Chondrocyte (in vitro differentiated cells): ENCODE measurements around the gene SSH2. TPM values are rescaled to one million over a fixed set of nuclear protein-coding genes. Genes with fewer than 3 reads are reported as not detected.
A peak's percentile ranks its signal among the peaks of the same experiment; 100 is the strongest.

Source experiments
- DNase-seq: peaks from one replicate; pipeline ENCODE4 v3.0.0; 2021; ENCODE audit warnings: mixed read lengths, low spot score
- H3K27ac Mint-ChIP-seq: one replicate; pipeline ENCODE4 v1.8.0; 2021; ENCODE audit warnings: mild to moderate bottlenecking, moderate library complexity, mixed read lengths; ENCODE audit not compliant: unreplicated experiment
- H3K27me3 Mint-ChIP-seq: 2 replicates; pipeline ENCODE4 v1.8.0; 2021; ENCODE audit warnings: low read depth, mixed read lengths
- H3K36me3 Mint-ChIP-seq: 2 replicates; pipeline ENCODE4 v1.8.0; 2021; ENCODE audit warnings: low read depth, mixed read lengths
- H3K4me1 Mint-ChIP-seq: 2 replicates; pipeline ENCODE4 v1.8.0; 2021; ENCODE audit warnings: low read depth, mild to moderate bottlenecking, mixed read lengths
- H3K4me3 Mint-ChIP-seq: one replicate; pipeline ENCODE4 v1.8.0; 2021; ENCODE audit warnings: mild to moderate bottlenecking, moderate library complexity, mixed read lengths; ENCODE audit not compliant: unreplicated experiment
- H3K9me3 Mint-ChIP-seq: 2 replicates; pipeline ENCODE4 v1.8.0; 2021; ENCODE audit warnings: low read depth, mixed read lengths
- CTCF ChIP-seq: fragments of 200-600 bp; sonication (generic); IDR thresholded peaks from 2 replicates; pipeline ENCODE4 v1.5.0; 2021; ENCODE audit warnings: antibody characterized with exemption, mild to moderate bottlenecking, moderate library complexity
- total RNA-seq: library from RNA; stranded (reverse); gene quantifications from 3 replicates; pipeline ENCODE4 v1.2.1, GENCODE V29; 2021

The SSH2 gene
- total RNA-seq, 1 donor from 2014 or later = 14.1 TPM

- Mint-ChIP-seq H3K27me3 (no peaks in the 10 kb centered on the region), H3K4me1 (no peaks in the 10 kb centered on the region), H3K9me3 (no peaks in the 10 kb centered on the region), H3K4me3 (no peak overlapping the region), H3K36me3 (peaks cover 13% of the 10 kb centered on the region), H3K27ac (no peak overlapping the region)
- DNase-seq = no peak
- TF ChIP-seq CTCF = no peak
Observed at GRCh38 chr17:29628644-29629043, 301.4 kb downstream of the SSH2 start.

GRCh38 chr17:29627951-29628350 is 302.1 kb downstream of the SSH2 start:
- Mint-ChIP-seq H3K36me3 (peaks cover 13% of the 10 kb centered on the region), H3K4me1 (peaks cover 4% of the 10 kb centered on the region), H3K27me3 (no peaks in the 10 kb centered on the region), H3K4me3 (no peak overlapping the region), H3K27ac (no peak overlapping the region), H3K9me3 (no peaks in the 10 kb centered on the region)
- TF ChIP-seq CTCF = no peak
- no peak for DNase-seq

GRCh38 chr17:29625037-29625750 is 304.8 kb downstream of the SSH2 start:
- DNase-seq = no peak
- peaks cover 18% of the 10 kb centered on the region for H3K4me1 Mint-ChIP-seq
- H3K36me3 Mint-ChIP-seq = no peaks in the 10 kb centered on the region
- TF ChIP-seq CTCF = no peak
- H3K27ac Mint-ChIP-seq = no peak overlapping the region
- no peaks in the 10 kb centered on the region for H3K27me3 Mint-ChIP-seq
- H3K9me3 Mint-ChIP-seq = no peaks in the 10 kb centered on the region
- H3K4me3 Mint-ChIP-seq = no peak overlapping the region

GRCh38 chr17:29624586-29624985 is 305.4 kb downstream of the SSH2 start:
- Mint-ChIP-seq H3K27me3 (no peaks in the 10 kb centered on the region), H3K36me3 (no peaks in the 10 kb centered on the region), H3K4me1 (peaks cover 24% of the 10 kb centered on the region), H3K27ac (no peak overlapping the region), H3K9me3 (no peaks in the 10 kb centered on the region), H3K4me3 (no peak overlapping the region)
- TF ChIP-seq CTCF = no peak
- no peak for DNase-seq

- H3K4me3 Mint-ChIP-seq = peak overlapping the region; percentile 77
- H3K9me3 Mint-ChIP-seq = no peaks in the 10 kb centered on the region
- H3K4me1 Mint-ChIP-seq = peaks cover 35% of the 10 kb centered on the region
- no peaks in the 10 kb centered on the region for H3K36me3 Mint-ChIP-seq
- no peaks in the 10 kb centered on the region for H3K27me3 Mint-ChIP-seq
- no peak for TF ChIP-seq CTCF
- DNase-seq = no peak
- no peak overlapping the region for H3K27ac Mint-ChIP-seq
Observed at GRCh38 chr17:29623283-29623647, 306.8 kb downstream of the SSH2 start.
